ENCODE measurements around the gene SDC1. TPM values are rescaled to one million over a fixed set of nuclear protein-coding genes. Genes with fewer than 3 reads are reported as not detected.

The SDC1 gene
- total RNA-seq, 6 experiments from 2014 or later = 92.1 to 141 (median 133) TPM

- H3K27ac Mint-ChIP-seq = peak overlapping the region; percentile 3; the same call in 1 of the 2 replicates
- H3K4me1 Mint-ChIP-seq (ENCODE audit: low read depth) = peaks cover 18% of the 10 kb centered on the region
- no peak for DNase-seq
- no peak overlapping the region for H3K4me3 Mint-ChIP-seq
- H3K27me3 Mint-ChIP-seq (ENCODE audit: insufficient read depth) = no peaks in the 10 kb centered on the region; the same call in 1 of the 2 replicates
- H3K9me3 Mint-ChIP-seq = no peaks in the 10 kb centered on the region
- H3K36me3 Mint-ChIP-seq (ENCODE audit: low read depth) = no peaks in the 10 kb centered on the region
- TF ChIP-seq CTCF (IDR thresholded peaks at IDR 0.05) = no peak
These were observed 10.3 kb downstream of the SDC1 start for GRCh38 chr2:20214566-20215182.

GRCh38 chr2:20213651-20214565 is 11.0 kb downstream of the SDC1 start:
- H3K4me3 Mint-ChIP-seq = no peak overlapping the region
- TF ChIP-seq CTCF (IDR thresholded peaks at IDR 0.05) = no peak
- no peak for DNase-seq
- H3K27ac Mint-ChIP-seq = no peak overlapping the region
- H3K4me1 Mint-ChIP-seq (ENCODE audit: low read depth) = peaks cover 19% of the 10 kb centered on the region
- no peaks in the 10 kb centered on the region for H3K36me3 Mint-ChIP-seq (ENCODE audit: low read depth)
- H3K9me3 Mint-ChIP-seq = no peaks in the 10 kb centered on the region
- no peaks in the 10 kb centered on the region; the same call in 1 of the 2 replicates for H3K27me3 Mint-ChIP-seq (ENCODE audit: insufficient read depth)

GRCh38 chr2:20212871-20213503 is 11.9 kb downstream of the SDC1 start:
- peak overlapping the region; percentile 36; the same call in 1 of the 2 replicates for H3K27ac Mint-ChIP-seq
- peaks cover 21% of the 10 kb centered on the region for H3K4me1 Mint-ChIP-seq (ENCODE audit: low read depth)
- TF ChIP-seq CTCF (IDR thresholded peaks at IDR 0.05) = no peak
- H3K4me3 Mint-ChIP-seq = no peak overlapping the region
- no peak for DNase-seq
- H3K9me3 Mint-ChIP-seq = no peaks in the 10 kb centered on the region
- no peaks in the 10 kb centered on the region for H3K36me3 Mint-ChIP-seq (ENCODE audit: low read depth)
- H3K27me3 Mint-ChIP-seq (ENCODE audit: insufficient read depth) = no peaks in the 10 kb centered on the region; the same call in 1 of the 2 replicates

GRCh38 chr2:20212459-20212870 is 12.5 kb downstream of the SDC1 start:
- no peak for DNase-seq
- peaks cover 22% of the 10 kb centered on the region for H3K4me1 Mint-ChIP-seq (ENCODE audit: low read depth)
- no peak overlapping the region; the same call in 1 of the 2 replicates for H3K4me3 Mint-ChIP-seq

More at GRCh38 chr2:20212459-20212870, 12.5 kb downstream of the SDC1 start:
- no peak for TF ChIP-seq CTCF (IDR thresholded peaks at IDR 0.05)
- Mint-ChIP-seq H3K9me3 (no peaks in the 10 kb centered on the region), H3K36me3 (ENCODE audit: low read depth) (no peaks in the 10 kb centered on the region), H3K27ac (peak overlapping the region; percentile 36; the same call in 1 of the 2 replicates), H3K27me3 (ENCODE audit: insufficient read depth) (no peaks in the 10 kb centered on the region; the same call in 1 of the 2 replicates)
